ENCODE results near the gene STARD9. TPM values are rescaled to one million over a fixed set of nuclear protein-coding genes. Genes with fewer than 3 reads are reported as not detected.
A peak's percentile ranks its signal among the peaks of the same experiment; 100 is the strongest.

STARD9 gene
- total and polyA plus RNA-seq, 2 of the 13 experiments (the other 11 are each of a cell fraction or from before 2014, with no cell fraction given) = 5.3 to 7.5 TPM

- TF ChIP-seq ZNF274 (CRISPR knock-in tag; IDR thresholded peaks at IDR 0.05) = peak; percentile 60; the same call in 1 of the 2 replicates
- peak; percentile 75; the same call in 1 of the 2 replicates for TF ChIP-seq ZNF547 (CRISPR knock-in tag; IDR thresholded peaks at IDR 0.05)
- TF ChIP-seq KMT2B (CRISPR knock-in tag; IDR thresholded peaks at IDR 0.05) = peak; percentile 99
- no peak for TF ChIP-seq ZUFSP (CRISPR knock-in tag; IDR thresholded peaks at IDR 0.05; ENCODE audit: borderline replicate concordance)
- no peak for TF ChIP-seq ZNF7 (CRISPR knock-in tag; IDR thresholded peaks at IDR 0.05)
- peak; percentile 58 for TF ChIP-seq GATAD2A (CRISPR knock-in tag; IDR thresholded peaks at IDR 0.05)
- 0 out of 2 replicates have a peak, but pooled peaks have one; percentile 25 for TF ChIP-seq ZBTB25 (CRISPR knock-in tag; IDR thresholded peaks at IDR 0.05)
- TF ChIP-seq PCBP1 (IDR thresholded peaks at IDR 0.05; ENCODE audit: borderline replicate concordance, low read depth, low read length) = 0 out of 2 replicates have a peak, but pooled peaks have one; percentile 58
- no peak for TF ChIP-seq LCORL (IDR thresholded peaks at IDR 0.05)
- TF ChIP-seq LCORL (CRISPR knock-in tag; IDR thresholded peaks at IDR 0.05) = peak; percentile 55; the same call in 1 of the 2 replicates
- TF ChIP-seq DBP (CRISPR knock-in tag; IDR thresholded peaks at IDR 0.05; ENCODE audit: not compliant biosample characterization) = no peak
- no peak; the same call in none of the 2 replicates for TF ChIP-seq ZNF792 (CRISPR knock-in tag; IDR thresholded peaks at IDR 0.05)
- TF ChIP-seq MIXL1 (CRISPR knock-in tag; IDR thresholded peaks at IDR 0.05) = 0 out of 2 replicates have a peak, but pooled peaks have one; percentile 18
- TF ChIP-seq ARNT (IDR thresholded peaks at IDR 0.05) = no peak
- no peak for TF ChIP-seq IKZF1 (IDR thresholded peaks at IDR 0.05)
- TF ChIP-seq RCOR2 (CRISPR knock-in tag; IDR thresholded peaks at IDR 0.05) = no peak
- TF ChIP-seq ZNF513 (CRISPR knock-in tag; conservative IDR thresholded peaks at IDR 0.05) = no peak
- peak; percentile 90 for TF ChIP-seq ZFY (CRISPR knock-in tag; IDR thresholded peaks at IDR 0.05)
- no peak for TF ChIP-seq NFE2L1 (CRISPR knock-in tag; IDR thresholded peaks at IDR 0.05; ENCODE audit: borderline replicate concordance)
- TF ChIP-seq ELF4 (CRISPR knock-in tag; IDR thresholded peaks at IDR 0.05; ENCODE audit: borderline replicate concordance) = peak; percentile 63; the same call in 1 of the 2 replicates
- peak; percentile 79 for TF ChIP-seq ERF (CRISPR knock-in tag; IDR thresholded peaks at IDR 0.05)
- no peak for TF ChIP-seq CSRNP2 (CRISPR knock-in tag; conservative IDR thresholded peaks at IDR 0.05; ENCODE audit: low read depth)
- TF ChIP-seq ZNF34 (CRISPR knock-in tag; IDR thresholded peaks at IDR 0.05; ENCODE audit: borderline replicate concordance) = no peak
- peak; percentile 98 for TF ChIP-seq ATF1 (CRISPR knock-in tag; IDR thresholded peaks at IDR 0.05)
Measured at GRCh38 chr15:42548249-42549031, 27.0 kb upstream of the STARD9 start, which contains the start of the genes HAUS2 and LRRC57 (continued).
